ENCODE data around the gene C10orf90.

The C10orf90 gene

GRCh38 chr10:126504063-126504760, 166.3 kb downstream of the C10orf90 start:
- DNase-seq (ENCODE audit: low read depth, low spot score): peak; percentile 13

GRCh38 chr10:126503392-126504062, 167.0 kb downstream of the C10orf90 start:
- no peak for DNase-seq (ENCODE audit: low read depth, low spot score)

GRCh38 chr10:126502441-126502840, 168.1 kb downstream of the C10orf90 start:
- DNase-seq (ENCODE audit: low read depth, low spot score): no peak

- no peak for DNase-seq (ENCODE audit: low read depth, low spot score)
Observed at GRCh38 chr10:126501828-126502227, 168.7 kb downstream of the C10orf90 start.

GRCh38 chr10:126500866-126501265, 169.6 kb downstream of the C10orf90 start:
- DNase-seq (ENCODE audit: low read depth, low spot score): no peak

GRCh38 chr10:126500185-126500584, 170.3 kb downstream of the C10orf90 start:
- DNase-seq (ENCODE audit: low read depth, low spot score): no peak

GRCh38 chr10:126499744-126500143, 170.7 kb downstream of the C10orf90 start:
- no peak for DNase-seq (ENCODE audit: low read depth, low spot score)

- no peak for DNase-seq (ENCODE audit: low read depth, low spot score)
Observed at GRCh38 chr10:126497672-126498071, 172.8 kb downstream of the C10orf90 start.

- no peak for DNase-seq (ENCODE audit: low read depth, low spot score)
Observed at GRCh38 chr10:126496771-126497545, 173.5 kb downstream of the C10orf90 start.

- no peak for DNase-seq (ENCODE audit: low read depth, low spot score)
Observed at GRCh38 chr10:126491476-126491875, 179.0 kb downstream of the C10orf90 start.

- no peak for DNase-seq (ENCODE audit: low read depth, low spot score)
Observed at GRCh38 chr10:126481181-126481580, 189.3 kb downstream of the C10orf90 start.

GRCh38 chr10:126480648-126481047, 189.8 kb downstream of the C10orf90 start:
- no peak for DNase-seq (ENCODE audit: low read depth, low spot score)

- DNase-seq (ENCODE audit: low read depth, low spot score): no peak
Observed at GRCh38 chr10:126479280-126479895, 191.1 kb downstream of the C10orf90 start.

- DNase-seq (ENCODE audit: low read depth, low spot score): no peak
Observed at GRCh38 chr10:126478546-126478945, 191.9 kb downstream of the C10orf90 start.

GRCh38 chr10:126476246-126476645, 194.2 kb downstream of the C10orf90 start:
- no peak for DNase-seq (ENCODE audit: low read depth, low spot score)

GRCh38 chr10:126475074-126475691, 195.3 kb downstream of the C10orf90 start:
- no peak for DNase-seq (ENCODE audit: low read depth, low spot score)

- no peak for DNase-seq (ENCODE audit: low read depth, low spot score)
Observed at GRCh38 chr10:126474031-126474430, 196.5 kb downstream of the C10orf90 start.

GRCh38 chr10:126470991-126471390, 199.5 kb downstream of the C10orf90 start:
- DNase-seq (ENCODE audit: low read depth, low spot score): no peak

- DNase-seq (ENCODE audit: low read depth, low spot score): no peak
Observed at GRCh38 chr10:126469692-126470091, 200.8 kb downstream of the C10orf90 start.

GRCh38 chr10:126468876-126469643, 201.4 kb downstream of the C10orf90 start:
- DNase-seq (ENCODE audit: low read depth, low spot score): no peak

GRCh38 chr10:126468467-126468866, 202.0 kb downstream of the C10orf90 start:
- no peak for DNase-seq (ENCODE audit: low read depth, low spot score)

Measured in brain pericyte (primary cell).